HPDE6-E6E7 (cell line): ENCODE results near the gene DHDH.
A peak's percentile ranks its signal among the peaks of the same experiment; 100 is the strongest.

Source experiments
- DNase-seq: peaks from one replicate; pipeline ENCODE4 v3.0.0; 2011; ENCODE audit warnings: missing footprints; ENCODE audit errors: extremely low spot score

DHDH gene

DNA sequence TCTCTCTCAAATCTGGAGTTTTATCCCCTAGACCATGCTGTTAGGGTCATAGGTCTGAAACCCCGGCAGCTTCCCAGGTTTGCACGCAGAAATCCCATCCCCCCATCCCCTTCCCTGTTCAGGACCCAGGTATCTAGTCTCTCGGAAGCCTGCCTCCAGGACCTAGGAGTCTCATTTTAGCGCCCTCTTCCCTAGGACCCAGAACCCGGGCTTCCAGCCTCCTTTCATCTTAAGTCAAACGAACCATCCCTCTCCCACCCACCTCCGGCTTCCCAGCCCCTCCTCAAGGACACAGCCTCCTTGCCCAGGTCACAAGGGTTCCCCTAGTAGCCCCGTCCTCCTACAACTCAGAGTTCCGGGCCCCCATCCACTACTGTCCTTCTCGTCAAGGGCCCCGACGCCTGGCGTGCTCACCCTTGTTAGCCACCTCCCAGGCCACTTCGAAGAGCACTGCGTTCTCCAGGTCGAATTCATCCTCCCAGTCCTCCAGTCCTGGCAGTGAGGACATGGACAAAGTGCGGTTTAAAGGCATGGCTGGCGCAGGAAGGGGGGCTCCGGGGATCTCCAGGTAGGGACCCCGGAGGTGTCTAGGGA, 59.2 kb downstream of the DHDH start:
- no peak for DNase-seq

- peak; percentile 100 for DNase-seq
Measured at GRCh38 chr19:48993175-48994034, 59.9 kb downstream of the DHDH start, which contains the start of the genes GYS1 and RUVBL2. Gene GYS1, minus strand, starts transcription at chr19:48993309. Its CDS starts 197 bp downstream, at chr19:48993112. Gene RUVBL2, plus strand, starts transcription at chr19:48993887. Its CDS starts 25 bp downstream, at chr19:48993912.

DNA sequence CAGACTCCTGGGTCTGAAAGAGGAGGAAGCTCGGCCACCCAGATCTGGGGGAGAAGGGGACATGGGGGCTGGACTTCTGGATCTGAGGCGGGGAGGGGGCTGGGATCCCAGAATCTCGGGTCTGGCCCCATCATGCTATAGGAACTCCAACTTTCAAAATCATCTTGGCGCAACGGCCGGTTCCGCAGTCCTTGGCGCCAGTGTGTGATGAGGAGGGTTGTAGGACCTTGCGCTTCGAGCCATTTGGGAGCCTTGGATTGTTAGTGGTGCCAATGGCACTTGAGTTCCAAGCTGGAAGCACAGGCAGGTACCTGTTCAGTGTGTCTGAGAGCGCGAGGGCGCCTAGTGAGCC, 60.5 kb downstream of the DHDH start:
- no peak for DNase-seq
